SKM-1 (cell line): Measurements from ENCODE around the gene WNT8A.

Source experiments
- DNase-seq: peaks from one replicate; lab custom pipeline; 2025; ENCODE audit not compliant: unreplicated experiment; lab: John Stamatoyannopoulos, UW

The WNT8A gene

GRCh38 chr5:138091685-138092084 is 7.9 kb downstream of the WNT8A start:
- DNase-seq, result no peak

DNA sequence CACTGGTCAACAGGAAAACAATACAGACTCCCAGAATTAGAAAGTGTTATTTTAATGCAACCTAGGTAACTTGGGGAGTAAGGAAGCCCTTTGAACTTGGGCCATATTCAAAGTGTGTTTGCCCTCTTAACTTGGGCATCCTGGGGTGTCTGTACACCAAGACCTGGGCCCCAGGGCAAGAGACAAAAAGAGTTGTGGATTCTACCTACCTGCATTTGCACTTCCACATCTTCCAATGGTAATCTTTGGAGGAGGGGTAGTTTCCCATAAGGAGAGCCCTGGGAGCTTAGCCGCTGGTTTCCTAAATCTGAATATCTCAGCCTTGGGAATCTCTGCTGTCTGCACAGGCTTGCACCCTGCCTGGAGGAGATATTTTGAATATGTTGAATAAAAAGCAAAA is 8.5 kb downstream of the WNT8A start:
- no peak for DNase-seq

DNA sequence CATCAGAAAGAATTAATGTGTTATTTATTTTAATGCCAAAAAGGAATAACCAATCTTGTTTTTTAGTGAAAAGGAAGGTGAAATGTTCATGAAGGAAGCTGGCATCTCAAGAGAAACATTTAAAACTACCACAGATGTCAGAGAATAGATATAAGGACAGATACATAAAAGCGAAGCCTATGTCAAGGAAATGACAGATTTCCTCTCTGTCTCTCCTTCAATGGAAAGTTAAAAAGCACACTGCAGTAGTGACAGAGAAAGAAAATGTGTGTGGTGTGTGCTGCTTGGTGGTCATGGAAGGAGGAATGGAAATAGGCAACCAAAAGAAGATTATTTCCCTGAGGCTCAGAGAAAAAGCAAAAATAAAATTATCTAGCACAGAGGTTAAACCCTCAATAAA is 9.2 kb downstream of the WNT8A start:
- no peak for DNase-seq

GRCh38 chr5:138095100-138095907 is 11.5 kb downstream of the WNT8A start:
- no peak for DNase-seq

- no peak for DNase-seq
Observed at GRCh38 chr5:138096363-138096762, 12.5 kb downstream of the WNT8A start.

- DNase-seq, result no peak
Observed at GRCh38 chr5:138096997-138097828, 13.4 kb downstream of the WNT8A start.

- no peak for DNase-seq
Observed at GRCh38 chr5:138102454-138103318, 18.9 kb downstream of the WNT8A start.

- DNase-seq, result no peak
Observed at GRCh38 chr5:138103319-138103637, 19.4 kb downstream of the WNT8A start.

- no peak for DNase-seq
Observed at GRCh38 chr5:138105709-138106108, 21.9 kb downstream of the WNT8A start.

DNA sequence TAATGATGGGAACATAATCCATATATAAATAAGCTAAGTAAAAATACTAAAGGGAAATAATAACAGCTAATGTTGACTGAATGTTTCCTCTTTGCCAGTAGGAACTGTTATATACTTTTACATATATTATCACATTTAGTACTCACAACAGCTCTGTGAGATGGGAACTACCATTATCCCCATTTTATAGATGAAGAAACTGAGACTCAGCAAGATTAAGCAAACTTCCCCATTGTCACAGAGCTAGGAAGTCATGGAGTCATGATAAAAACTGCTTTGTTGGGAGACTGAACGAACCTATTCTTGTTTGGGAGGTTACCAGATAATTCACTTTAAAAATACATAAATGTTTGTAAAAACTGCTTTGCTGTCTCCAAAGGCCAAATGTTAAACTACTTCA is 23.4 kb downstream of the WNT8A start:
- DNase-seq, result no peak

DNA sequence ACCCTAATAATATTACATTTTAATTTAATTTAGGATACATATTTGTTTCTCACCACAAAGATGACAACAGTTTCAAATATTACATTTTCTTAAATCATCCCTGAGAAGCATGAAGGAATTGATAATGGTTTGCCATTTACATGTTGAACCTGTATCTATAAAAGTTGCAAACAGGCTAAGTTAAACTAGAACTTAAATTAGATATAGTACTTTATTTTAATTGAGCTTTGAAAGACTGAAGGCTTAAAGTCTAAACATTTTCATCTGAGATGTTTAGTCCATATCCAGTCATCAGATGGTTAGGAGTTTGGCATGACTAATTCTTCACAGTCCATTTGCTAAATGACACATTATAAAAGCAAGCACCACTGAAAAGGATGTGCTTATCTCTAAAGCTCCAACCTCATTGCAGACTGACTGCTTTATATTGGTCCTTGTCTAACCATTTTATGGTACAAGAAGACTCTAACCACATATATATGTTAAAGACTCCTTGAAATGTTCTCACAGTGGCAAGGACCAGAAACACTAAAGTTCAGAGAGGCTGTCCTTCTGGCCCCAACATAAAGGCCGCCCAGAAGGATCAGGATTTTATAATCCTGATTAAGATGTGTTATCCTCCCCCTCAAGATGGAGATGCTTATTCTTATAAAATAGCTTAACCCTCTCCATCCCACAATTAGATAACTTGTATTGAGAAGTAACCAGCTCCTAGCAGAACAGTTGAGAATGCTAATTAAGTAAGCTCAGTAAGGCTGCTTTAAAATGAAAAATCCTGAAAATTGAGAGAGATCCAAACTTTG is 25.8 kb downstream of the WNT8A start:
- no peak for DNase-seq

DNA sequence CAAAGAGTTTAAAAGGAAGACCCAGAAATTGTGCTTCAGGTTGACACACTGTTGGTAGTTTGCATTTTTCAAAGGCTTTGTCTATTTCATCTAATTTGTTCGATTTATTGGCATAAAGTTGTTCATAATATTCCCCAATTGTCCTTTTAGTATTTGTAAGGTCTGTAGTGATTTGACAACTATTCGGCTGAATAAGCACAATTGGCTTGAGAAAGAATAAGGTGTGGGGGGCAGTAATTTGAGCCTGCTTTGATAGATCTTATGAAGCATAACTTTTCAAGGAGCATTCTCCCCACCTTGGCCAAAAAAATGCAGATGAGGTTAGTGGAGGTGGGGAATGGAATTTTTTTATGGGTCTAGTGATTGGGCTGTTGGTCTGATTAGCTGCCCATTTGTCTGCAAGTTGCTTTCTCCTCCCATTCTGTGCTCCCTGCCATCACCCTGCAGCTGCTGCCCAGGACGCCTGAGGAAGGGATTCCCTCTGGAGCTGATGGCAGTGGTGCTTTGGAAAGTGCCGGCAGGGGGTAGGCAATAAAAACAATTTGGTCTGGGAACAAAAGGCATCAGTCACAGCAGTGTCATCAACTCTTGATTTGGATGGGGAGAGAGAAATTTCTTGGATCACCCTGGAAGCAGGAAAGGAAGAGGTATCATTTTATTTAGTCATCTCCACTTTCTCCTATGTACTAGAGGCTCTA is 26.6 kb downstream of the WNT8A start:
- DNase-seq, result no peak

DNA sequence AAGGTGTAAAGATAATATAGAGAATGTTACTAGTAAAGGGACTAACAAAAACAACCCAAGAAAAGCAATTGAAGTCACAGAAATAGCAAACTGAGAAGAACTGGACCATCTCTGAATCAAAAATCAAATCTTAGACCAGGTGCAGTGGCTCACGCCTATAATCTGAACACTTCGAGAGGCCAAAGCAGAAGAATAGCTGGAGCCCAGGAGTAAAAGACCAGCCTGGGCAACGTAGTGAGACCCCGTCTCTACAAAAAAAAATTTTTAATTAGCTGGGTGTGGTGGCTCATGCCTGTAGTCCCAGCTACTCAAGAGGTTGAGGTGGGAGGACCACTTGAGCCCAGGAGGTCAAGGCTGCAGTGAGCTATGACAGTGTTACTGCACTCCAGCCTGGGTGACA is 27.3 kb downstream of the WNT8A start:
- DNase-seq, result no peak

DNA sequence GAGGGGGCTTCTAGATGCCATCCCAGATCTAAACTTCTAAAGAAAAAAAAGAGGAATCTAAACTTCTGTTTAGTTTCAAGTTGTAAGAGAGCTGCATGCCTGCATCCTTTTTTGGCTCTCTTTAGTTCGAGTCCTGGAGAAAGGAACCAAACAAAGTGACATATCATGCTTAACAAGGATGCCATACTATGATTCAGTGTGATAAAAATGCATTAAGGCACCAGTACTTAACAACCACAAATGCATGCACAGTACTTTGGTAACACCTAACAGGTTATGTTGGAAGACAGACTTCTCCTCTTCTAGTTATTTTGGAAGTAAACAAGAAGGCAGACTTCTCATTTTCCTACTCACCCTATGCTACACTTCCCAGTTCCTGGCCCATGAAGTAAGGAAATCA is 28.1 kb downstream of the WNT8A start:
- no peak for DNase-seq

GRCh38 chr5:138115254-138115653 is 31.4 kb downstream of the WNT8A start:
- no peak for DNase-seq

DNA sequence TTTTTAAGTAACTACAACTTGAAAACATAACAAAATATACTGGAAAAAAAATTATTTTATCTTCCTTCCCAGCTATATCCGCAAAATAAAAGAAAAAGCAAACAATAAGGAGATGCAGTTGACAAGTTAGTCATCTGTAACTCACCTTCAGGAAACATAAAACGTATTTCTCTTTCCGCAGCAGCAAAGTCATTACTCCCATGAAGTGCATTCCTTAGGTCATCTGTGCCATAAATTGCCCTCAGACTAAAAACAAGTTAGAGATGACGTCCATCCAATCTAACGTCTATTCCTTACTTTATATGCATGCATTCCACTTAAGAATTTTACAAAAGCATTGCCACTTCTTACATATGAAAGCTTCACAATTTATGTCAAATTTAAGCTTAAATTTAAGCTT is 44.5 kb downstream of the WNT8A start:
- DNase-seq, result no peak

- DNase-seq, result no peak
Observed at GRCh38 chr5:138129347-138129746, 45.5 kb downstream of the WNT8A start.

DNA sequence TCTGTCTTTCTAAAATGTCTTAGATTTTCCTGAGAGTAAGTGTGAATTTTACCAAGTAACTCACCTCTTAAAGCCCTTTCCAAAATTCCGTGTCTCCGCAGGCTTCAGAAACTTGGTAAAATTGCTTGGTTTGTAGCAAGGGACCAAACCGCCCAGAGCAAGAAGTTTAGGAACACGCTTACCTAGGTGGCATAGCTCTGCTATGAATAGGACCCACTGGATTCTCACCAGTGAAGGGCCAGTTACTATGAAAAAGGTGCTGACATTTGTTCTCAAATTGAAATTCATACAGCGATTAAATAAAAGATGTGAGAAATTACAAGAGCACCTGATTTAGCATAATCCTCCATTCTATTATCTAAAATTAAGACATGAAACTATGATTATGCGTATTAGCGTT is 48.7 kb downstream of the WNT8A start:
- no peak for DNase-seq

DNA sequence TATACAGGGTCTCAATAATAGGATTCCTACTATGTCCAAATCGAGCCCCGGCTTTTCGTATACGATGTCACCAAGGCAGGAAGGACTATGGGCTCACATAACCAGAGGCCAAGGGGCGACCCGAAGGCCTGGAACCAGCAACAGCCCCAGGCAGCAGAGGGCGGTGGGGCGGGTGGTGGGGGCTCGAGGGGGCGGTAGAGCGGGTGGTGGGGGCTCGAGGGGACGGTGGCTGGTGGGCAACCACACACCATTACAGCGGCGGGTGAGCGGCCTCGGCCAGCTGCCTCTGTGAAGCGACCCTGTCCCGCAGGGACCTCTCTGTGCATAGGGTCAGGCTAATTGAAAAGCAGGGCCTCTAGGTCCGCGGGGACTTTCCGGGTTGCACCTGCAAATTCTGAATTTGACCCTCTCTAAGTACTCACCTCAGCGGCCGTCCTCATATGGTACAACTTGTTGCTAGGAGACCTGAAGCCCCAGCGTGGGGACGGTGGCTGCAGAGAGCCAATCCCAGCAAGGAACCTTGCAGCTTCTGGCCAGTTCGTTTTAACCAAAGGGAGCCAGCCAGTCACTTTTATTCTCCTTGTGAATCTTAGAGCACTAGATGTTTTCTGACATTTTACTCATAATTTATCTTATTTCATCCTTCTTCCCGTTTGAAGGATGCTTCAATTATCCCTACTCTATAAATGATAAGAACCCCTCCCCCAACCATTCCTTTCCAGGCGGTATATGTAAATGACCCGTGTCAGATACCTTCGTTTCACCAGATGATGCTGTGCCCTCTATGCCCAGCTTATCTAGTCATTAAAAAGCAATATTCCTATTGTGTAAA is 55.3 kb downstream of the WNT8A start, which contains the start of gene NME5:
NME5 (minus strand) TSS at position 480 of the 832 bp plus-strand sequence. CDS start 648 bp downstream, outside the sequence.
- no peak for DNase-seq
